ENCODE measurements around the gene ASIC2.

ASIC2 gene

GRCh38 chr17:33164169-33164881 is 128.8 kb downstream of the ASIC2 start:
- DNase-seq (ENCODE audit: low read depth in 3 of 3, low spot score in 1 of 3) = no peak

GRCh38 chr17:33163533-33164168 is 129.4 kb downstream of the ASIC2 start:
- DNase-seq (ENCODE audit: low read depth in 3 of 3, low spot score in 1 of 3) = no peak

- no peak for DNase-seq (ENCODE audit: low read depth in 3 of 3, low spot score in 1 of 3)
Observed at GRCh38 chr17:33154869-33155455, 138.1 kb downstream of the ASIC2 start.

- DNase-seq (ENCODE audit: low read depth in 3 of 3, low spot score in 1 of 3) = no peak
Observed at GRCh38 chr17:33152783-33153182, 140.3 kb downstream of the ASIC2 start.

- DNase-seq (ENCODE audit: low read depth in 3 of 3, low spot score in 1 of 3) = no peak
Observed at GRCh38 chr17:33151565-33151964, 141.5 kb downstream of the ASIC2 start.

- no peak for DNase-seq (ENCODE audit: low read depth in 3 of 3, low spot score in 1 of 3)
Observed at GRCh38 chr17:33145941-33146340, 147.2 kb downstream of the ASIC2 start.

- no peak for DNase-seq (ENCODE audit: low read depth in 3 of 3, low spot score in 1 of 3)
Observed at GRCh38 chr17:33144837-33145236, 148.3 kb downstream of the ASIC2 start.

GRCh38 chr17:33142705-33143299 is 150.3 kb downstream of the ASIC2 start:
- DNase-seq (ENCODE audit: low read depth in 3 of 3, low spot score in 1 of 3) = no peak

- no peak for DNase-seq (ENCODE audit: low read depth in 3 of 3, low spot score in 1 of 3)
Observed at GRCh38 chr17:33140413-33141099, 152.5 kb downstream of the ASIC2 start.

GRCh38 chr17:33138627-33139026 is 154.5 kb downstream of the ASIC2 start:
- DNase-seq (ENCODE audit: low read depth in 3 of 3, low spot score in 1 of 3) = no peak

- no peak for DNase-seq (ENCODE audit: low read depth in 3 of 3, low spot score in 1 of 3)
Observed at GRCh38 chr17:33137426-33137825, 155.7 kb downstream of the ASIC2 start.

- DNase-seq (ENCODE audit: low read depth in 3 of 3, low spot score in 1 of 3) = no peak
Observed at GRCh38 chr17:33135691-33136090, 157.4 kb downstream of the ASIC2 start.

- no peak for DNase-seq (ENCODE audit: low read depth in 3 of 3, low spot score in 1 of 3)
Observed at GRCh38 chr17:33131620-33132019, 161.5 kb downstream of the ASIC2 start.

- DNase-seq (ENCODE audit: low read depth in 3 of 3, low spot score in 1 of 3) = no peak
Observed at GRCh38 chr17:33127706-33128105, 165.4 kb downstream of the ASIC2 start.

GRCh38 chr17:33126086-33126485 is 167.0 kb downstream of the ASIC2 start:
- DNase-seq (ENCODE audit: low read depth in 3 of 3, low spot score in 1 of 3) = no peak

GRCh38 chr17:33125552-33125950 is 167.5 kb downstream of the ASIC2 start:
- no peak for DNase-seq (ENCODE audit: low read depth in 3 of 3, low spot score in 1 of 3)

GRCh38 chr17:33124871-33125551 is 168.1 kb downstream of the ASIC2 start:
- DNase-seq (ENCODE audit: low read depth in 3 of 3, low spot score in 1 of 3) = no peak

- no peak for DNase-seq (ENCODE audit: low read depth in 3 of 3, low spot score in 1 of 3)
Observed at GRCh38 chr17:33124185-33124584, 168.9 kb downstream of the ASIC2 start.

- DNase-seq (ENCODE audit: low read depth in 3 of 3, low spot score in 1 of 3) = no peak
Observed at GRCh38 chr17:33121756-33122155, 171.3 kb downstream of the ASIC2 start.

- no peak for DNase-seq (ENCODE audit: low read depth in 3 of 3, low spot score in 1 of 3)
Observed at GRCh38 chr17:33121272-33121671, 171.8 kb downstream of the ASIC2 start.

GRCh38 chr17:33120103-33120502 is 173.0 kb downstream of the ASIC2 start:
- no peak for DNase-seq (ENCODE audit: low read depth in 3 of 3, low spot score in 1 of 3)
